Measurements from ENCODE around the gene DYNLRB1.
"Not testable (repeated sequence)": the region's sequence is repeated elsewhere in the genome, so short reads cannot be mapped to it uniquely, and the experiment has no call there.

Gene DYNLRB1

GRCh38 chr20:34515484-34516246, 557 bp upstream of the DYNLRB1 start:
- peak overlapping the region; percentile 91 for H2AFZ ChIP-seq (ENCODE audit: low read depth, low read length)
- no peaks in the 10 kb centered on the region for H3K9me3 ChIP-seq (ENCODE audit: low read length)
- no peaks in the 10 kb centered on the region for H3K27me3 ChIP-seq (ENCODE audit: insufficient read depth, low read length)
- H3K4me1 ChIP-seq (ENCODE audit: insufficient read depth, low read length), result peaks cover 15% of the 10 kb centered on the region
- peak overlapping the region; percentile 99 for H3K4me3 ChIP-seq (ENCODE audit: low read length)
- H3K36me3 ChIP-seq (ENCODE audit: insufficient read depth, low read length), result peaks cover 23% of the 10 kb centered on the region

GRCh38 chr20:34517114-34517505, 888 bp downstream of the DYNLRB1 start:
- no peaks in the 10 kb centered on the region for H3K27me3 ChIP-seq (ENCODE audit: insufficient read depth, low read length)
- H2AFZ ChIP-seq (ENCODE audit: low read depth, low read length), result peak overlapping the region; percentile 91
- peaks cover 11% of the 10 kb centered on the region for H3K36me3 ChIP-seq (ENCODE audit: insufficient read depth, low read length)
- H3K4me3 ChIP-seq (ENCODE audit: low read length), result peak overlapping the region; percentile 99
- no peaks in the 10 kb centered on the region for H3K9me3 ChIP-seq (ENCODE audit: low read length)
- peaks cover 15% of the 10 kb centered on the region for H3K4me1 ChIP-seq (ENCODE audit: insufficient read depth, low read length)

GRCh38 chr20:34518863-34519262, 2.6 kb downstream of the DYNLRB1 start:
- not testable (repeated sequence) for H3K27me3 ChIP-seq (ENCODE audit: insufficient read depth, low read length); H3K9me3 ChIP-seq (ENCODE audit: low read length); H3K4me3 ChIP-seq (ENCODE audit: low read length); H2AFZ ChIP-seq (ENCODE audit: low read depth, low read length)
- Histone ChIP-seq H3K36me3 (ENCODE audit: insufficient read depth, low read length) (peaks cover 17% of the 10 kb centered on the region), H3K4me1 (ENCODE audit: insufficient read depth, low read length) (peaks cover 15% of the 10 kb centered on the region)

- not testable (repeated sequence) for H3K4me3 ChIP-seq (ENCODE audit: low read length); H3K27me3 ChIP-seq (ENCODE audit: insufficient read depth, low read length); H2AFZ ChIP-seq (ENCODE audit: low read depth, low read length); H3K9me3 ChIP-seq (ENCODE audit: low read length)
- Histone ChIP-seq H3K4me1 (ENCODE audit: insufficient read depth, low read length) (peaks cover 14% of the 10 kb centered on the region), H3K36me3 (ENCODE audit: insufficient read depth, low read length) (peaks cover 22% of the 10 kb centered on the region)
Observed at GRCh38 chr20:34519841-34520240, 3.6 kb downstream of the DYNLRB1 start.

- H2AFZ ChIP-seq (ENCODE audit: low read depth, low read length), result no peak overlapping the region
Observed at GRCh38 chr20:34522969-34523871, 7.0 kb downstream of the DYNLRB1 start.

GRCh38 chr20:34524426-34524825, 8.2 kb downstream of the DYNLRB1 start:
- H3K4me3 ChIP-seq (ENCODE audit: low read length), result no peak overlapping the region
- no peaks in the 10 kb centered on the region for H3K9me3 ChIP-seq (ENCODE audit: low read length)
- H3K4me1 ChIP-seq (ENCODE audit: insufficient read depth, low read length), result no peaks in the 10 kb centered on the region
- H3K27me3 ChIP-seq (ENCODE audit: insufficient read depth, low read length), result no peaks in the 10 kb centered on the region
- peaks cover 54% of the 10 kb centered on the region for H3K36me3 ChIP-seq (ENCODE audit: insufficient read depth, low read length)
- no peak overlapping the region for H2AFZ ChIP-seq (ENCODE audit: low read depth, low read length)

More at GRCh38 chr20:34522969-34523871, 7.0 kb downstream of the DYNLRB1 start:
- H3K27me3 ChIP-seq (ENCODE audit: insufficient read depth, low read length), result no peaks in the 10 kb centered on the region
- H3K4me3 ChIP-seq (ENCODE audit: low read length), result no peak overlapping the region
- no peaks in the 10 kb centered on the region for H3K9me3 ChIP-seq (ENCODE audit: low read length)
- peaks cover 47% of the 10 kb centered on the region for H3K36me3 ChIP-seq (ENCODE audit: insufficient read depth, low read length)
- H3K4me1 ChIP-seq (ENCODE audit: insufficient read depth, low read length), result no peaks in the 10 kb centered on the region

GRCh38 chr20:34525342-34525708, 9.1 kb downstream of the DYNLRB1 start:
- H3K27me3 ChIP-seq (ENCODE audit: insufficient read depth, low read length), result no peaks in the 10 kb centered on the region
- no peak overlapping the region for H3K4me3 ChIP-seq (ENCODE audit: low read length)
- H2AFZ ChIP-seq (ENCODE audit: low read depth, low read length), result no peak overlapping the region
- peaks cover 58% of the 10 kb centered on the region for H3K36me3 ChIP-seq (ENCODE audit: insufficient read depth, low read length)
- H3K4me1 ChIP-seq (ENCODE audit: insufficient read depth, low read length), result no peaks in the 10 kb centered on the region
- no peaks in the 10 kb centered on the region for H3K9me3 ChIP-seq (ENCODE audit: low read length)

GRCh38 chr20:34525709-34526416, 9.6 kb downstream of the DYNLRB1 start:
- Histone ChIP-seq H3K36me3 (ENCODE audit: insufficient read depth, low read length) (peaks cover 64% of the 10 kb centered on the region), H2AFZ (ENCODE audit: low read depth, low read length) (no peak overlapping the region), H3K9me3 (ENCODE audit: low read length) (no peaks in the 10 kb centered on the region), H3K4me1 (ENCODE audit: insufficient read depth, low read length) (no peaks in the 10 kb centered on the region), H3K27me3 (ENCODE audit: insufficient read depth, low read length) (no peaks in the 10 kb centered on the region), H3K4me3 (ENCODE audit: low read length) (no peak overlapping the region)

- Histone ChIP-seq H3K9me3 (ENCODE audit: low read length) (no peaks in the 10 kb centered on the region), H3K36me3 (ENCODE audit: insufficient read depth, low read length) (peaks cover 70% of the 10 kb centered on the region), H3K4me1 (ENCODE audit: insufficient read depth, low read length) (no peaks in the 10 kb centered on the region), H3K4me3 (ENCODE audit: low read length) (no peak overlapping the region), H3K27me3 (ENCODE audit: insufficient read depth, low read length) (no peaks in the 10 kb centered on the region), H2AFZ (ENCODE audit: low read depth, low read length) (no peak overlapping the region)
Observed at GRCh38 chr20:34526466-34526865, 10.2 kb downstream of the DYNLRB1 start.

- Histone ChIP-seq H3K27me3 (ENCODE audit: insufficient read depth, low read length) (no peaks in the 10 kb centered on the region), H3K9me3 (ENCODE audit: low read length) (no peaks in the 10 kb centered on the region), H3K4me3 (ENCODE audit: low read length) (no peak overlapping the region), H3K36me3 (ENCODE audit: insufficient read depth, low read length) (peaks cover 75% of the 10 kb centered on the region), H2AFZ (ENCODE audit: low read depth, low read length) (no peak overlapping the region), H3K4me1 (ENCODE audit: insufficient read depth, low read length) (no peaks in the 10 kb centered on the region)
Observed at GRCh38 chr20:34527016-34527415, 10.8 kb downstream of the DYNLRB1 start.

GRCh38 chr20:34528921-34529297, 12.7 kb downstream of the DYNLRB1 start:
- H3K36me3 ChIP-seq (ENCODE audit: insufficient read depth, low read length), result peaks cover 80% of the 10 kb centered on the region
- no peak overlapping the region for H3K4me3 ChIP-seq (ENCODE audit: low read length)
- H3K27me3 ChIP-seq (ENCODE audit: insufficient read depth, low read length), result no peaks in the 10 kb centered on the region
- H3K4me1 ChIP-seq (ENCODE audit: insufficient read depth, low read length), result no peaks in the 10 kb centered on the region
- no peak overlapping the region for H2AFZ ChIP-seq (ENCODE audit: low read depth, low read length)
- H3K9me3 ChIP-seq (ENCODE audit: low read length), result no peaks in the 10 kb centered on the region

GRCh38 chr20:34529742-34530141, 13.5 kb downstream of the DYNLRB1 start:
- H3K9me3 ChIP-seq (ENCODE audit: low read length), result no peaks in the 10 kb centered on the region
- H2AFZ ChIP-seq (ENCODE audit: low read depth, low read length), result no peak overlapping the region
- no peaks in the 10 kb centered on the region for H3K27me3 ChIP-seq (ENCODE audit: insufficient read depth, low read length)
- H3K4me3 ChIP-seq (ENCODE audit: low read length), result no peak overlapping the region
- H3K36me3 ChIP-seq (ENCODE audit: insufficient read depth, low read length), result peaks cover 83% of the 10 kb centered on the region
- no peaks in the 10 kb centered on the region for H3K4me1 ChIP-seq (ENCODE audit: insufficient read depth, low read length)

GRCh38 chr20:34530342-34530741, 14.1 kb downstream of the DYNLRB1 start:
- Histone ChIP-seq H3K27me3 (ENCODE audit: insufficient read depth, low read length) (no peaks in the 10 kb centered on the region), H3K9me3 (ENCODE audit: low read length) (no peaks in the 10 kb centered on the region), H3K4me3 (ENCODE audit: low read length) (no peak overlapping the region), H3K36me3 (ENCODE audit: insufficient read depth, low read length) (peaks cover 89% of the 10 kb centered on the region), H3K4me1 (ENCODE audit: insufficient read depth, low read length) (no peaks in the 10 kb centered on the region), H2AFZ (ENCODE audit: low read depth, low read length) (no peak overlapping the region)
